H1 (cell line): ENCODE measurements around the gene C17orf50. TPM values are rescaled to one million over a fixed set of nuclear protein-coding genes. Genes with fewer than 3 reads are reported as not detected.

ENCODE experiments used
- PHF8 ChIP-seq: fragments of 200-600 bp; sonication (generic); conservative IDR thresholded peaks from 2 replicates; pipeline ENCODE4 v1.7.1; 2012; ENCODE audit warnings: low read depth, mild to moderate bottlenecking, inconsistent platforms, low read length, moderate library complexity
- TEAD4 ChIP-seq: IDR thresholded peaks from 2 replicates; pipeline ENCODE4 v1.6.1; 2012; ENCODE audit warnings: low read depth, low read length, inconsistent platforms, mixed read lengths
- polyA plus RNA-seq, 7 experiments: library from polyadenylated mRNA; depleted of rRNA in 3 of 7; stranded (reverse) in 5 of 7; unstranded in 2 of 7; fragments of >200 nt in 5 of 7; fragments of 200-250 nt in 2 of 7; gene quantifications; 1 replicate in 5 of 7; 2 replicates in 1 of 7; 4 replicates in 1 of 7; pipeline versions ENCODE4 v1.2.1 to v1.2.3, GENCODE V29; 2011 to 2013; ENCODE audit warnings: missing spikeins in 2 of 7, mixed read lengths in 2 of 7
- total RNA-seq: library from RNA; stranded (reverse); fragmentation: NEBNext Ultra II Directional; extraction: Animal tissue kit (Norgen Biotek cat#: 25700); gene quantifications from 2 replicates; pipeline ENCODE4 v1.2.1, GENCODE V29; 2021

Gene C17orf50
- total and polyA plus RNA-seq, 2 of the 8 experiments (the other 6 are each of a cell fraction or from before 2014, with no cell fraction given), result 0.12 TPM; not detected in 1

DNA sequence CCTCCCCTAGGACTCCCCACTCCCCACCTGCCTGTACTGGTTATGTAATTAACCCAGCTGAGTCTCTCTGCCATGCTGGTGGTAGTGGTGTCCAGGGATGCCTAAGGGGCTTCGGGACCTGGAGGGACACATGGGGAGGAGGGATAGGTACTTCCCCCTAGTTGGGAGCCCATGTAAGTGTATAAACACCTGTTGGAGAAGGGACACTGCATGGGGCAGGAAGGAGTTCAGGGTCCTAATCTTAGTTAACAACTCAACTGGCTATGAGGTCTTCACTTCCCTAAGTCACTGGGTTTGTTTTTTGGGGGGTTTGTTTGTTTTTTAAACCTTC, 27.9 kb upstream of the C17orf50 start (continued):
- TF ChIP-seq PHF8 (no peak), TEAD4 (no peak)
- TF ChIP-seq, all 59 proteins: peak for 0
